Uterus (tissue), 4 donors: Measurements from ENCODE around the gene NCS1. TPM values are rescaled to one million over a fixed set of nuclear protein-coding genes. Genes with fewer than 3 reads are reported as not detected.
A peak's percentile ranks its signal among the peaks of the same experiment; 100 is the strongest.

Experiments used
- DNase-seq, 2 donors: peaks; one replicate each; pipeline ENCODE4 v3.0.0-alpha.2; 2019 to 2020
- H3K27ac ChIP-seq, 2 donors: fragments of 200-600 bp; sonication (generic); 1 replicate in 1 of 2; 2 replicates in 1 of 2; pipeline ENCODE4 v1.5.1; 2016 to 2018
- H3K27me3 ChIP-seq, 2 donors: fragments of 200-600 bp; sonication (generic); one replicate each; pipeline ENCODE4 v1.5.1; 2018 to 2019; ENCODE audit warnings: control low read depth in 1 of 2
- H3K36me3 ChIP-seq, 2 donors: fragments of 200-600 bp; sonication (generic); one replicate each; pipeline ENCODE4 v1.5.1; 2019; ENCODE audit warnings: control low read depth in 1 of 2
- H3K4me1 ChIP-seq, 2 donors: fragments of 200-600 bp; sonication (generic); one replicate each; pipeline ENCODE4 v1.5.1; 2018 to 2019; ENCODE audit warnings: control low read depth in 1 of 2
- H3K4me3 ChIP-seq, 2 donors: fragments of 200-600 bp; sonication (generic); 1 replicate in 1 of 2; 2 replicates in 1 of 2; pipeline ENCODE4 v1.5.1; 2018 to 2019; ENCODE audit warnings: mild to moderate bottlenecking in 1 of 2
- H3K9me3 ChIP-seq, 2 donors: fragments of 200-600 bp; sonication (generic); one replicate each; pipeline ENCODE4 v1.5.1; 2019; ENCODE audit warnings: control low read depth in 1 of 2
- CTCF ChIP-seq, 4 experiments: fragments of 200-600 bp in 2 of 4; fragments of 450-650 bp in 2 of 4; sonication (generic) in 2 of 4; IDR thresholded peaks; one replicate each; pipeline ENCODE4 v1.5.1; 2016 to 2019; ENCODE audit warnings: antibody characterized with exemption in 4 of 4, mild to moderate bottlenecking in 2 of 4, moderate library complexity in 1 of 4
- POLR2A ChIP-seq, 2 donors: fragments of 450-650 bp; IDR thresholded peaks; one replicate each; pipeline ENCODE4 v1.6.1; 2016; ENCODE audit warnings: antibody characterized with exemption in 2 of 2, mild to moderate bottlenecking in 1 of 2, moderate library complexity in 1 of 2
- intact Hi-C: fragments of 100-400 bp; cut with DNase I; formaldehyde crosslinking; loops from one replicate; pipeline ENCODE4 v1.15.1; 2023; ENCODE audit warnings: low total_unique reads
- total RNA-seq, 4 donors: library from RNA; depleted of rRNA in 3 of 4; stranded (reverse); fragments of >200 nt in 3 of 4; gene quantifications; one replicate each; pipeline versions ENCODE4 v1.1.0 to v1.2.4, GENCODE V29; 2014 to 2023
- donor health status: DM: yes; HTN: yes; CAD: no.

The NCS1 gene
- total RNA-seq, 4 donors from 2014 or later, result 4.1 to 99.3 (median 39.0) TPM

DNA sequence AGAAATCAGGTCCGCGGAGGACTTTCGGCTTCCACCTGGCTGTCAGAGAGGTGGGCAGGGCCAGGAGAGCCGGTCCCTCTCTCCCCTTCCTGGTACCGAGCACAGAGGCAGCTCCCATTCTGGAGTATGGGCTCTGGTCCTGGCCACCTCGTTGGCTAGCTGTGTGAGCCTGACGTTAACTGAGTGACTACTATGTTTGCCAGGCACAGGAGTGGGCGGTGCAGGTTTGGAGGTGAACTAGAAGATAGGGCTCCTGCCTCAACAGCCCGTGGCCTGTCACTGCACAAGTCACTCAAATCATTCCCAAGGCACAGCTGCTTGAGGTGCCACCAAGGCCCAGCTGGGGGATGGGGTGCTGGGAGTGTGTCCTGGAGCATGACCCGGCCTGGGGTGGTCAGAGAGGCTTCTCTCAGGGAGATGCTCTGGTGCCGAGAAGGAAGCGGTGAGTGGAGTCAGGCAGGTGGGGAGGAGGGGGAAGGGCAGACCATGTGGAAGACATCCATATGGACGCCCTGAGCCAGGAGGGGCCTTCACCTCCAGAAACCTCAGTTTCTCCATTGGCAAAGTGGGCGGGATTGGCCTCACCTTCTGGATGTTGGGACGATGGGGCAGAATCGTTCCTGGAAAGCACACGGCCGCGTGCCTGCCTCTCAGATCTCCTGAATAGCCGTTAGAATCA lies 39.5 kb downstream of the NCS1 start:
- H3K36me3 ChIP-seq, result no peaks in the 10 kb centered on the region
- intact Hi-C loops, result no loop called here
- no peak overlapping the region for H3K4me3 ChIP-seq
- TF ChIP-seq POLR2A (IDR thresholded peaks at IDR 0.05) (no peak), CTCF (IDR thresholded peaks at IDR 0.05) (no peak)
- no peak for DNase-seq
- H3K27ac ChIP-seq, result peak overlapping the region; percentile 31 to 96
- no peaks in the 10 kb centered on the region for H3K27me3 ChIP-seq
- no peaks in the 10 kb centered on the region for H3K9me3 ChIP-seq
- H3K4me1 ChIP-seq, result peaks cover 0 to 6% of the 10 kb centered on the region in 2 donors

GRCh38 chr9:130212543-130213297 lies 40.5 kb downstream of the NCS1 start:
- intact Hi-C loops, result no loop called here
- H3K36me3 ChIP-seq, result no peaks in the 10 kb centered on the region
- no peak overlapping the region for H3K4me3 ChIP-seq
- no peaks in the 10 kb centered on the region for H3K9me3 ChIP-seq
- peak overlapping the region in 1 of 2 donors; percentile 96 for H3K27ac ChIP-seq
- no peak for DNase-seq
- H3K27me3 ChIP-seq, result no peaks in the 10 kb centered on the region
- TF ChIP-seq CTCF (IDR thresholded peaks at IDR 0.05) (no peak), POLR2A (IDR thresholded peaks at IDR 0.05) (no peak)
- H3K4me1 ChIP-seq, result peaks cover 3 to 6% of the 10 kb centered on the region in 2 donors

GRCh38 chr9:130213911-130214761 lies 41.9 kb downstream of the NCS1 start:
- no peak for DNase-seq
- Histone ChIP-seq H3K4me1 (peaks cover 3 to 6% of the 10 kb centered on the region in 2 donors), H3K27ac (peak overlapping the region; percentile 53 to 82)

DNA sequence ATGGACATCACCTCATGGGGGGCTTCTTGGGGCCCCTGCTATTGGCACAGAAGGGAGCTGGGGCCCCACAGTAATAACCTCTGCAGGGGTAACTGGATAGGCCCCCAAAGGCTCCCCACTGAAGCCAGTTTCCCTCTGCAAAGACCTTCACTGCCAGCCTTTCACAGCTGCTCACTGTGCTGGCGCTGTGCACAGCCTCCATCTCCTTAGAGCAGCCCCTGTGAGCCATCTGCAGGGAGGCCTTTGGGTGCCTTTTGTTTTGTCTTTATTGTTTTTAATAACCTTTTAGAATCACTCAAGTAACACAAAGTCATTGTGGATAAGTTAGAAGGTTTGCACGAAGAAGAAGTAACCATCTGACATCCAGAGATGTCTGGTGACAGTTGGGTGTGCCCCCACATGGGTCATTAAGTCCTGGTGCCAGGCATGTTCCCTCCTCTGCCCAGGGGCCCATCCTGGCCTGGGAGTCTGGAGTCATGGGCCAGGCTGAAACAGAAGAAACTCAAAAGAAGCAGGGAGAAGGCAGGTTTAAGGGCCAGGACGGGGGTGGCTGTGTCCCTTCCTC lies 42.7 kb downstream of the NCS1 start:
- intact Hi-C loops, result no loop called here
- H3K4me1 ChIP-seq, result peaks cover 3 to 6% of the 10 kb centered on the region in 2 donors
- DNase-seq, result no peak
- no peaks in the 10 kb centered on the region for H3K36me3 ChIP-seq
- peak overlapping the region; percentile 53 to 82 for H3K27ac ChIP-seq
- H3K4me3 ChIP-seq, result no peak overlapping the region
- H3K27me3 ChIP-seq, result no peaks in the 10 kb centered on the region
- no peak for TF ChIP-seq POLR2A (IDR thresholded peaks at IDR 0.05)
- TF ChIP-seq CTCF (IDR thresholded peaks at IDR 0.05), result no peak
- H3K9me3 ChIP-seq, result no peaks in the 10 kb centered on the region

More at GRCh38 chr9:130213911-130214761, 41.9 kb downstream of the NCS1 start:
- TF ChIP-seq CTCF (IDR thresholded peaks at IDR 0.05) (no peak), POLR2A (IDR thresholded peaks at IDR 0.05) (no peak)
- Histone ChIP-seq H3K27me3 (no peaks in the 10 kb centered on the region), H3K36me3 (no peaks in the 10 kb centered on the region), H3K4me3 (no peak overlapping the region), H3K9me3 (no peaks in the 10 kb centered on the region)
- intact Hi-C loops, result no loop called here
